Ammon's horn (tissue), 1 donor: ENCODE measurements around the gene MYL12B.
A peak's percentile ranks its signal among the peaks of the same experiment; 100 is the strongest.

Source experiments
- DNase-seq: peaks from one replicate; pipeline ENCODE4 v3.0.0-alpha.2; 2016; ENCODE audit warnings: low spot score

Gene MYL12B

GRCh38 chr18:3235846-3236245 is 26.1 kb upstream of the MYL12B start:
- DNase-seq: no peak

- no peak for DNase-seq
Measured at GRCh38 chr18:3236470-3236869, 25.5 kb upstream of the MYL12B start.

GRCh38 chr18:3238742-3239141 is 23.2 kb upstream of the MYL12B start:
- no peak for DNase-seq

- no peak for DNase-seq
Measured at GRCh38 chr18:3245185-3245564, 16.8 kb upstream of the MYL12B start.

GRCh38 chr18:3245853-3246634 is 15.9 kb upstream of the MYL12B start:
- peak; percentile 95 for DNase-seq

- peak; percentile 20 for DNase-seq
Measured at GRCh38 chr18:3246635-3247239, 15.2 kb upstream of the MYL12B start.

GRCh38 chr18:3247240-3248061 is 14.5 kb upstream of the MYL12B start, which contains the start of gene MYL12A:
TSS of gene MYL12A (plus strand) at chr18:3247801. CDS start at chr18:3253248, 5,447 bp downstream.
- peak; percentile 96 for DNase-seq

- DNase-seq: peak; percentile 36
Measured at GRCh38 chr18:3248062-3248657, 13.8 kb upstream of the MYL12B start.

- DNase-seq: no peak
Measured at GRCh38 chr18:3248658-3249359, 13.1 kb upstream of the MYL12B start.

GRCh38 chr18:3250237-3251107 is 11.5 kb upstream of the MYL12B start:
- no peak for DNase-seq

GRCh38 chr18:3251249-3251962 is 10.5 kb upstream of the MYL12B start:
- DNase-seq: no peak

GRCh38 chr18:3251963-3252277 is 10.0 kb upstream of the MYL12B start:
- DNase-seq: no peak

GRCh38 chr18:3252843-3253242 is 9.1 kb upstream of the MYL12B start:
- DNase-seq: no peak

- DNase-seq: no peak
Measured at GRCh38 chr18:3254725-3255124, 7.2 kb upstream of the MYL12B start.

GRCh38 chr18:3255611-3256165 is 6.2 kb upstream of the MYL12B start:
- no peak for DNase-seq

GRCh38 chr18:3256693-3257626 is 5.0 kb upstream of the MYL12B start:
- DNase-seq: no peak

GRCh38 chr18:3257627-3258120 is 4.3 kb upstream of the MYL12B start:
- no peak for DNase-seq

- DNase-seq: no peak
Measured at GRCh38 chr18:3260995-3261372, 949 bp upstream of the MYL12B start.
